ENCODE results near the gene ISLR.

The ISLR gene, protein sequence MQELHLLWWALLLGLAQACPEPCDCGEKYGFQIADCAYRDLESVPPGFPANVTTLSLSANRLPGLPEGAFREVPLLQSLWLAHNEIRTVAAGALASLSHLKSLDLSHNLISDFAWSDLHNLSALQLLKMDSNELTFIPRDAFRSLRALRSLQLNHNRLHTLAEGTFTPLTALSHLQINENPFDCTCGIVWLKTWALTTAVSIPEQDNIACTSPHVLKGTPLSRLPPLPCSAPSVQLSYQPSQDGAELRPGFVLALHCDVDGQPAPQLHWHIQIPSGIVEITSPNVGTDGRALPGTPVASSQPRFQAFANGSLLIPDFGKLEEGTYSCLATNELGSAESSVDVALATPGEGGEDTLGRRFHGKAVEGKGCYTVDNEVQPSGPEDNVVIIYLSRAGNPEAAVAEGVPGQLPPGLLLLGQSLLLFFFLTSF

DNA sequence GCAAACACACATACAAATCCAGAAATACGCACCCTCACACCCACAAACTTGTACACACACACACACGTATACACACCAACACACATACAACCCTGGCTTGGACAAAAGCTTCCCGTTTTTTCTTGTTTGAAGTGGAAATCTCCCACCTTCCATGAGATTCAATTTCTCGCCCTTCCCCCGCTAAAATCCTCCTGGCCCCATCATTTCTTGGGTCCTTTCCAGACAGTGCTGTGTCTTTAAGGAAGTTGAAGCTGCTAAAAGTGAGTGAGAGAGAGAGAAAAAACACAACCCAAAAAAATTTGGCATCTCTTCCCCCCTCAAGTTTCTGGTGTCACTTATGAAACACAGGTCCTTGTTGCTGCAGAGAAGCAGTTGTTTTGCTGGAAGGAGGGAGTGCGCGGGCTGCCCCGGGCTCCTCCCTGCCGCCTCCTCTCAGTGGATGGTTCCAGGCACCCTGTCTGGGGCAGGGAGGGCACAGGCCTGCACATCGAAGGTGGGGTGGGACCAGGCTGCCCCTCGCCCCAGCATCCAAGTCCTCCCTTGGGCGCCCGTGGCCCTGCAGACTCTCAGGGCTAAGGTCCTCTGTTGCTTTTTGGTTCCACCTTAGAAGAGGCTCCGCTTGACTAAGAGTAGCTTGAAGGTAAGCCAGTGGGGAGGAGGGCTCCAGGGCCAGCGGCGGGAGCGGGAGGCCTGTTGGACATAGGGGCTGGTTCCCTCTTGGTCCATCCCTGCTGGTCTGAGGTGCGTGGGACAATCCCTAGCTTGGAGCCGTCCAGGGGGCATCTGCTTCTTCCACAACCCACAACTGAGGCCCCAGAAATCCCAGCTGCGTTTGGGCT is at the start of gene ISLR:
Gene ISLR (plus strand): TSS at position 331 of the 839 bp plus-strand sequence. CDS start 1,149 bp downstream, outside the sequence.
- DNase-seq, result no peak

DNA sequence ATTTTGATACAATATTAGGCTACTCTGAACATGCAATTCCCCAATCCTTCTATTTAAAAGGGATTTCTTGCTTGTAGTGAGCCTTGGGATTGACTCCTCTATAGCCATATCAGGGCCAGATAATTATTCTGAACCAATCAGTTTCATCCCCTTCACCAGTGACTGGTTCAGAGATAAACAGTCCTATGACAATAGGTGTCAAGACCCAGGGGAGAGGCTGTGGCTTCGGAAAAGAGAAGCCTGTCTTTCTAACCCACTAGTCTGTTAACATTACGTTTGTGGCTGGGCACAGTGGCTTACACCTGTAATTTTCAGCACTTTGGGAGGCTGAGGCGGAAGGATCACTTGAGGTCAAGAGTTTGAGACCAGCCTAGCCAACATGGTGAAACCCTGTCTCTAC is 49.3 kb upstream of the ISLR start:
- DNase-seq, result no peak

DNA sequence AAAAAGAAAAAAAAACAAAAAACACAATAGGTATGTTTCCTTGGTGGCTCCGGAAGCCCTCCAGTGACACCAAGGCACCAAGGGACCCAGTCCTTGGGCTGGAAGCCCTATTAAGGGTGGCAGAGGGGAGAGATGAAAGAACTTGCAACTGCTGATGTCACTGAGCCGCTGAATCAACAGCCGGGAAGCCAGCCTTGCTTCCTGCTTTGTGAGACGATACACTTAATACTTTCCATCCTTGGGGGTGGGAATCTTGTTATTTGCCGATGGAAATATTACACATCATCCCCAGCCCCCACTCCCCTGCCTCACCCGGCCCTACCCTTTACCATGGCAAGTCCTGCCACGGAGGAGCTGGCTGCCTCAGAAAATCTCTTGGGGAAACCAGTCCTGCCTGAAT is 48.8 kb upstream of the ISLR start:
- no peak for DNase-seq

DNA sequence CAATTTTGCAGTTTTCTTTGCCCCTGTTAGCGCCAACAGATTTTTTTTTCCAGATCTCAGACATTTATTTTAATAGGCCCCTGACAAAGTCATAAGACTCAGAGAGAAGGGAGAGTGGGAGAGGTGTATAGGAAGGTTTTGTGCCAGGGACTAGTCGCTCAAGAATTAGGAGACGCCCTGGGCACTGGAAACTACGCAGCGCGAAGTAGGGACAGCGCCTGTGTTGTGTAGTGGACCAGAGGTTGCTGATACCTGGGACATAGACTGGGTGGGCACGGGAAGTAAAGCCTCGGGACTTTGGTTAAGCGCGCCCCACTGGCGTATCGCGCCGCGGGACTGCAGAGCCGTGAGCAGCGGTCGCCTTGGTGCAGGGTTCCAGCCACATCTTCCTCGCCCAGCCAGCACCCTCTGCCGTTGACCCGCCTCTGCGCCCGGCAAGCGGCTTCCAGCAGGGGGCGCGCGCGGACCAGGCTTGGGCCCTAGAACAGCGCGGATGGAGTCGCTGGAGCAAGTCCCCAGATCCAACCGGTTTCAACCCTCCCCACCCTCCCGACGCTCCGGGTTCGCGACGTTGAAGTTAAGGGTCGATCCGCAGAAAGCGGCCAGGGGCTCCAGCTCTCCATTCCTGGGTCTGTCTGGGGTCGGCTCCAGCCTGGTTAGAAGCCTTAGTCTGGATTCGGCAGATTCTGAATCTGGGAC is 46.1 kb upstream of the ISLR start:
- peak; percentile 83 for DNase-seq

DNA sequence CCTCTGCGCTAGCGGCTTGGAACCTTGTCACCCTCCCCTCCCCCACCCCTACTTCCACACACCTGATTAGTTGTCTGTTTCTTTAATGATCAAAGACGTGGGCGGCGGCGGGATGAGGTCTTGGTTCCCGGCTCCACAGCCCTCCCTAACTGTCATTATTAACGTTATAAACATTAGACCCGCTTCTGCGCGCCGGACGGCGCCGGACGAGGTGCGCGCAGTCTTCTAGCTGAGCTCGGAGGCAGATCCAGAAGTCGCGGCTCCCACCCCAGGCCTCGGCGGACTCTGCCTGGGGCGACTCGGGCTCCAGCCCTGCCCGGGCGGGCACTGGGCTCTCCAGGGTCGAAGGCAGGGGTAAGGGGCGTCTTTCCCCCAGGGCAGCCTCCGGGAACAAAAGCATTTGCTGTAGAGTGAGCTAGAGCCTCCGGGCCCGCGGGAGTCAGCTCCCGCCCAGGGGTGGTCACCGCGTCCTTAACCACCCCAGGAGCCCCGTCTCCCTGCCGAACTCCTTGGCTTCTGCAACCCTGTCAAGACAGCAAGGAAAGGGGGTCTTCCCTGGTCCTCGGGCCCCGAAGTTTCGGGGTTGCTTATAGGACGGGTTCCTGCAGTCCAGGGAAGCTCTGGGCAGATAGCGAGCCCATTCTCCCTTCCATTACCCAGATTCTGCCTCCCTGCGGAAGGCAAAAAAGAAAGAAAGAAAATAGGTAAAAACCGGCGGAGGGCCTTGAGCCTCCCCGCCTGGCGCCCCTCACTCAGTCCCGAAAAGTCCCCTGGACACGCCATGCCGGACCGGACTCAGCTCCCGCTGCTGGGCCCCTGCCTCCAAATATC is 45.3 kb upstream of the ISLR start:
- no peak for DNase-seq

DNA sequence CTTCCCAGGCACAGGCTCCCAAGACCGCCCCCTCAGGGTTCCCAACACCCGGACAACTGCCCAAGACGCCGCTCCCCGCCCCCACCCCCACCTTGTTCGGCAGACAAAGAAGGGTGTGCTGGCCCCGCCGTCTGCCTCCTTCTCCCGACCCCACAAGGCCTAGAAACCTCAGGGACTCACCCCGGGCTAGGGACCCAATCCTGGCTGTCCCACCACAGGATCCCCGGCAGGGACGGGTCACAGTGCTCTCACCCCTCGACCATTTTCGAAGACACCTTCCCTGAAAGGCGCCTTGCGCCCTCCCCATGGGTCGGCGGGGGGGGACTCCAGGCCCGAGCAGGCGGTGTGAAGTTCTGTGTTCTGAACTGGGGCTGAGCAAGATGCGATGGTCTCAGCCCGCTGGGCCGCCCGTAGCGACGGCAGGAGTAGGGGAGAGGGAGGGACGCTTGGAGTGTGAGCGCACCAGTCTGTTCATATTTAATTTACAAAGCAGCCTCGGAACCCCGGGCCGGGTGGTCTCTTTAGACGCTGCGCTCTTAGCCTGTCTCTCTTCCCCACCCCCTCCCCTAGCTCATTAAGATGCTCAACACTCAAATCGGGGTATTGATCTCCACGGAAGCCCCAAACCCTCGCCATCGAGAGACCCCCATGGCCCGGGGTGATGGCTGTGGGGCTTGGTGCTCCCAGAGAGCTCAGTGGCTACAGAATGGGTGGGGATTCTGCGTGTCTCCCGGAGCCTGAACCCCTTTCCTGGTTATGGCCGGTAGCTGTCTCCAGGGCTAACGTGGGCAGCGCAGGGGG is 44.5 kb upstream of the ISLR start:
- no peak for DNase-seq

DNA sequence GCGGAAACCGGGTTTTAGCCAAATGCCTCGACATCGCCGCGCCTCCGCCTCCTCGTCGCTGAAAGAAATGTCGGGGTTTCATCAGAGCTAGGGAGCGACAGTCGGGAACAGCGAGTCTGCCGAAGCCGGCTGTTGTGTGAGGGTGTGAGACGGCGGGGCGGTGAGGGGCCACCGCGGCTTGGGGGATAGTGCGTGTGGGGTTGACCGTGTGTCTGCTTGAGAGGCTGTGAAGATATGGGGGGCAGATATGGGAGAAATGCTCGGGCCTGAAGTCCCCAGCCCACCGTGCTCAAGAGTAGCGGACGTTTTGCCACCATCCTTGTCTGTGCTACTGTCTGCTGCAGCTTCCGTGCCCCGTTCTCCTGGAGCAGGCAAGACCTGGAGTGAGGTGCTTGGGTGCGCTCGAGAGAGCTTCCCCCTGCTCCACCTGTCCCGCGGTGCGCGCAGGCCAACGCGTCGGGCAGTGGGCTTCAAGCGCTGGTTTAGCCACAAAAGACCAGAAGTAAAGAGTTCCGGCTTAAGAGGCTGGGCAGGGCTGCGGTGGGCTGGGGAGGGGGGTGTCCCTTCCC is 43.8 kb upstream of the ISLR start:
- DNase-seq, result no peak

DNA sequence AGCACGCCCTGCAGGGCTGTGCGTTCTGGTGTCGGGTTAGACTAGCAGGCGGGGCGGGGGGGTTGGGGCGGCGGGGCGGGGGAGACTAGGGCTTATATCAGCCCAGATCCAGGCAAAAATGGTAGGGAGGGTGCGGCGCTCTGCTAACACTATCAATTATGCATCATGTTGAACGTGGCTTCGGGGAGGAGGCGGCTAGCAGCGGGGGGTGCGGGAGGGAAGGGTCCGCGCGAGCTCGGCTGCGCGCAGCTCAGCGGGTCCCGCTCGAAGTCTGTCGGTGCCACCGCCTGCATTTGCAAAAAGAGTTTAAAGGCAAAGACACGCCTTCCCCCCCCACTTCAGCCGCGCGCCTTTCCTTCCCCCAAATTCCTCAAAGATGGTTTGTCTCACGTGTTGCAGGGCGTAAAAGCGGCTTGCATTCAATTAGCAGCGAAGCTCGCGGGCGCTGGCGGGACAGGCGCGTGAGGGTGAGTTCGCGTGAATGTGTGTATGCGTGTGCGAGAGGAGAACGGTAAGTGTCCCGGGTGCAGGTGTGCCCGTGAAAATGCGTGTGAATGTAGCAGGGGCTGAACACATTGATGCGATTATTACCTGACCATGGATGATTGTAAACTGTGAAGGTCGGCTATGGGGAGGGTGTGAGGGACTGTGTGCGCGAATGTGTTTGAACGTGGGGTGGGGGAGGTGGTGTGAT is 43.2 kb upstream of the ISLR start, which contains the start of gene ISLR2:
Gene ISLR2 (plus strand): TSS at position 432 of the 694 bp plus-strand sequence. CDS start 2,169 bp downstream, outside the sequence.
- no peak for DNase-seq

DNA sequence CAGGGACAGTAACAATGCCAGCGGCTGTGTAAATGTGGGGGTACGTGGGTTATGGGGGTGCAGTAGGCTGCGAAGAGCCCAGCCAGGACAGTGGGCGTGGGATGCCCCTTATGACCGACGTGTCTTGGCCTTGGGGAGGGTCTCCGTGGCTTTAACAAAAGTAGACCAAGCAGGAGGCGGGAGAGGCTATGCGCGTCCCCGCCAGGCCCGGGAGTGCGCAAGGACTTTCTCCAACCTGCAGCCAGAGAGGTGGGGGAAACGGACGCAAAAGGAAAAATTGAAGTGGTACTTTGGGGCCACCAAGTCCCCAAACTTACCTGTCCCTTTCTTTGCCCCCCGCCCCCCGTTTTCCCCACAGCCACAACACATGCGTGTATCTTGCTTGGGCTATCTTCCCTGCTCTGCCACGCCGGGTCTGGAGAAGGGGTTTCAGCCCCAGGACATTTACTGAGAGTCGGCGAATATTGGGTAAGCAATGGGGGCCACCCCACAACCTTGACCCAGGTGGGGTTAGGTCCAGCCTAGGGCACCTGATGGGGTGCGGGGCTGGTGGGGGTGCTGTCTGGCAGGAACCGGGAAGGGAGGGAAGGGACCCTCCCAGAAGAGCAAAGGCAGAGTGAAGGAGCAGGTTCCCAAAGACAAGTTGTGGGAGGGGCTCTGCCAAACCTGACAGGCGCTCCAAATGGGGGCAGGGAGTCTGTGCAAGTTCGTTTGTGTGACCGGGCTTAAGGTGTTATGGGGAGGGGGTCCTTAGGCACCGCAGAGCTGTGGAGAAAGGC is 42.5 kb upstream of the ISLR start:
- DNase-seq, result no peak

DNA sequence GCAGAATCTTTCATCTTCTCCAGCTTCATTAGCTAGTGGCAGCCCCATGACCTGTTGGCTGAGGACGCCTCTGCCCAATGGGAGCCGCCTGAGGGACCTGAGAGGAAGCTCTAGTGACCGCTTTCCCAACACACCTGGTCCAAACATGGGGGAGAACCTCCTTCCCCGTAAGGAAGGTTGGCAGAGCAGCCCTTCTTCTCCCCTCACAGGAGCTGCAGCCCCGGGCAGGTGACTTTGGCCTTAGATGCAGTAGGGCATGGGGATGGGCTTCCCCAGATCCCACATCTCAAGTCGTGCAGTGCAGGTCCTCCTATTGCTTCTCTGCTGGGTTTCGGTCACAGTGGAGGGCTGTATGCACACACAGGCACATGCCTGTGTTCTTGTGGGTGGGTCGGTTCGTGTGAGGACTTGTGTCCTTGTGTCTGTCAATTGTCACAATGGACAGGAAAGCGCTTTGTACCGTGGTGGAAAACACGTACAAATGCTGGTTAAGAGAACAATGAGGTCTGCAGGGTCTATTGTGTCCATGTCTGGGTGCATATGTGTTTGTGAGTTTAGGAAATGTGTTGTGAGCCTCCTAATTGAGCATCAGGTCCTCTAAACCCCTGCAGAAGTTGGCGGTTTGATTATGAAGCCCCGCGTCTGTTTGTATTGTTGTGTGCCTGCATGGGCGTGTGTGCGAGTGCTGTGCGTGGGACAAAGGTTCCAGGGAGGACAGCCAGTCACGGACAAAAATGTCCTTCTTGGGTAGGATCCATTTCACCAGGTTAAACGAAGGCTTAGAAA is 41.7 kb upstream of the ISLR start:
- no peak for DNase-seq

DNA sequence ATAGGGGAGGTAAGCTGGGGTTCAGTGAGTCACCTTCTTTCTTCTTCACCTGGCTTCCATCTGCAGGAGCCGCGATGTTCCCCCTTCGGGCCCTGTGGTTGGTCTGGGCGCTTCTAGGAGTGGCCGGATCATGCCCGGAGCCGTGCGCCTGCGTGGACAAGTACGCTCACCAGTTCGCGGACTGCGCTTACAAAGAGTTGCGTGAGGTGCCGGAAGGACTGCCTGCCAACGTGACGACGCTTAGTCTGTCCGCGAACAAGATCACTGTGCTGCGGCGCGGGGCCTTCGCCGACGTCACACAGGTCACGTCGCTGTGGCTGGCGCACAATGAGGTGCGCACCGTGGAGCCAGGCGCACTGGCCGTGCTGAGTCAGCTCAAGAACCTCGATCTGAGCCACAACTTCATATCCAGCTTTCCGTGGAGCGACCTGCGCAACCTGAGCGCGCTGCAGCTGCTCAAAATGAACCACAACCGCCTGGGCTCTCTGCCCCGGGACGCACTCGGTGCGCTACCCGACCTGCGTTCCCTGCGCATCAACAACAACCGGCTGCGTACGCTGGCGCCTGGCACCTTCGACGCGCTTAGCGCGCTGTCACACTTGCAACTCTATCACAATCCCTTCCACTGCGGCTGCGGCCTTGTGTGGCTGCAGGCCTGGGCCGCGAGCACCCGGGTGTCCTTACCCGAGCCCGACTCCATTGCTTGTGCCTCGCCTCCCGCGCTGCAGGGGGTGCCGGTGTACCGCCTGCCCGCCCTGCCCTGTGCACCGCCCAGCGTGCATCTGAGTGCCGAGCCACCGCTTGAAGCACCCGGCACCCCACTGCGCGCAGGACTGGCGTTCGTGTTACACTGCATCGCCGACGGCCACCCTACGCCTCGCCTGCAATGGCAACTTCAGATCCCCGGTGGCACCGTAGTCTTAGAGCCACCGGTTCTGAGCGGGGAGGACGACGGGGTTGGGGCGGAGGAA is 40.5 kb upstream of the ISLR start:
- no peak for DNase-seq

DNA sequence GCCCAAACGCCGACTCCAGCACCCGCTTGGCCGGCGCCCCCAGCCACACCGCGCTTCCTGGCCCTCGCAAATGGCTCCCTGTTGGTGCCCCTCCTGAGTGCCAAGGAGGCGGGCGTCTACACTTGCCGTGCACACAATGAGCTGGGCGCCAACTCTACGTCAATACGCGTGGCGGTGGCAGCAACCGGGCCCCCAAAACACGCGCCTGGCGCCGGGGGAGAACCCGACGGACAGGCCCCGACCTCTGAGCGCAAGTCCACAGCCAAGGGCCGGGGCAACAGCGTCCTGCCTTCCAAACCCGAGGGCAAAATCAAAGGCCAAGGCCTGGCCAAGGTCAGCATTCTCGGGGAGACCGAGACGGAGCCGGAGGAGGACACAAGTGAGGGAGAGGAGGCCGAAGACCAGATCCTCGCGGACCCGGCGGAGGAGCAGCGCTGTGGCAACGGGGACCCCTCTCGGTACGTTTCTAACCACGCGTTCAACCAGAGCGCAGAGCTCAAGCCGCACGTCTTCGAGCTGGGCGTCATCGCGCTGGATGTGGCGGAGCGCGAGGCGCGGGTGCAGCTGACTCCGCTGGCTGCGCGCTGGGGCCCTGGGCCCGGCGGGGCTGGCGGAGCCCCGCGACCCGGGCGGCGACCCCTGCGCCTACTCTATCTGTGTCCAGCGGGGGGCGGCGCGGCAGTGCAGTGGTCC is 39.7 kb upstream of the ISLR start:
- no peak for DNase-seq

DNA sequence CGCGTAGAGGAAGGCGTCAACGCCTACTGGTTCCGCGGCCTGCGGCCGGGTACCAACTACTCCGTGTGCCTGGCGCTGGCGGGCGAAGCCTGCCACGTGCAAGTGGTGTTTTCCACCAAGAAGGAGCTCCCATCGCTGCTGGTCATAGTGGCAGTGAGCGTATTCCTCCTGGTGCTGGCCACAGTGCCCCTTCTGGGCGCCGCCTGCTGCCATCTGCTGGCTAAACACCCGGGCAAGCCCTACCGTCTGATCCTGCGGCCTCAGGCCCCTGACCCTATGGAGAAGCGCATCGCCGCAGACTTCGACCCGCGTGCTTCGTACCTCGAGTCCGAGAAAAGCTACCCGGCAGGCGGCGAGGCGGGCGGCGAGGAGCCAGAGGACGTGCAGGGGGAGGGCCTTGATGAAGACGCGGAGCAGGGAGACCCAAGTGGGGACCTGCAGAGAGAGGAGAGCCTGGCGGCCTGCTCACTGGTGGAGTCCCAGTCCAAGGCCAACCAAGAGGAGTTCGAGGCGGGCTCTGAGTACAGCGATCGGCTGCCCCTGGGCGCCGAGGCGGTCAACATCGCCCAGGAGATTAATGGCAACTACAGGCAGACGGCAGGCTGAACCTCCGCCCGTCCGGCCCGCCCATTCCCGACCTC is 39.0 kb upstream of the ISLR start:
- DNase-seq, result no peak

DNA sequence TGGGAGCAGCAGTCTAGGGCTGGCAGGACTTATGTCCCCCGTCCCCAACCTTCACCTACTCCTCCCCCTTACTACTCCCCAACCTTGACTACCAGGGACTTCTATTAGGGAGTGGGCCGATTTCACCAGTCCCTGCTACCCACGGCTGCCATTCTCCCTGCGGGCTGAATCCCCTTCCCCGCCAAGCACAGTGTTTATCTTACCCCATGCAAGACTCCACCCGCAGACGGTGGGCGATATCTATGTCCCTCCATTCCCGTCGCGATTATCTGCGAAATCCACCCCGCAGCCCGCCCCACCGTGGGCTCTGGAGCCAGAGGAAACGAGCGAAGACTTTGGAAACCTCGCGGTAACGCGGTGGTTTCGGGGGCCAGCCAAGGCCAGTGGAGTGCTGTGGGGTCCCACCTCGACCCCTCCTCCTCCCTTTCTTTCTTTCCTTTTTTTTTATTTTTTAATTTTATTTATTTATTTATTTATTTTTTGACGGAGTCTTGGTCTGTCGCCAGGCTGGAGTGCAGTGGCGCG is 38.4 kb upstream of the ISLR start:
- DNase-seq, result no peak

DNA sequence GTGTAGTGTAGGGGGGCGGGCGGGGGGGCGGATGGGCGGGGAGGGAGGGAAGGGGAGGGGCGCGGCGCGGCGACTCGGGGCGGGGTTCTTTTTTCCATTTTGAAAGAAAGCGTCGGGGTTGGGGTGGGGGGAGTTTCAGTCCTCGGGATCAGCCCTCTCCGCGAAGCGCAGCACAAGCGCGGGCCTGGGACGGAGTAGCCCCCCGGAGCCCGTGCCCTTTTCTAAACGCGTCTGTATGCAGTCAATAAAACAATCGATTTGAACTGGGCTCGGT is 37.0 kb upstream of the ISLR start:
- DNase-seq, result no peak

DNA sequence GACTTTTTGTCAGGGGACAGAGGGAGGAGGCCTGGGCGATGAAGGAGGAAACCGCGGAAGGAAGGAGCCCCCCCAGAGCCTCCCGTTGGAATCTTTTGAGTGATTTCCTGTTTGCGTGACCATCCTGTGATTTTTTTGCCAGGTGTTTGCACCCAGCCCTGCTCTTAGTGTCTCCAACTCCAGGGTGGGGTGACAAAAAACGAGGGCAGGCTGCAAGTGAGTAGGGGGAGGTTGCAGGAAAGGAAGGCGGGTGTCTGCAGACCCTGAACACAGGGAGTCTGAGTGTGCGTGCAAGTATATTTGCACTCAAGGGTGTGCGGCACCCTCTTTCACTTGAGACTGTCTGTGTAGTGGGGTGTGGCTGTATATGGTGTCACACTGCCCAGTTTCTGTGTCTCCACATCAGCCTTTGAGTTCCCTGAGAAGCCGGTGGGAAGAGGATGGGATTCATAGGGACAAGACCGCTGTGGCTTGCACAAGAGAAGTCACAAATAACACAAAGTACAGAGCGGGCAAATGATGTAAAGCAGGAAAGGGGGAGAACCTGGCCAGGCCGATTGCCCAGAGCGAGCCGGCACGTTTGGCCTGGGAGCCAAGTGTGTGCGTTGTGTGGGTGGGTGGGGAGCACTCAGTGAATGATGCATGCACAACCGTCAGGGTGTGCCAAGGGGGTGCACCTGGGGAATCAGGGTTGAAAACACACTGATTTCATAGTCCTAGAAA is 36.5 kb upstream of the ISLR start:
- no peak for DNase-seq
